Small intestine (tissue), 7 donors: ENCODE data around the gene CA11. TPM values are rescaled to one million over a fixed set of nuclear protein-coding genes. Genes with fewer than 3 reads are reported as not detected.

Source experiments
- DNase-seq, 2 donors: peaks; one replicate each; pipeline versions ENCODE4 v3.0.0 to v3.0.0-alpha.2; 2013
- FAIRE-seq: peaks from 2 replicates; lab custom pipeline; 2012; peaks lifted over from hg19 to GRCh38; lab: Jason Lieb, UNC
- H3K27ac ChIP-seq, 3 donors: one replicate each; pipeline ENCODE4 v1.5.1; 2013; ENCODE audit warnings: low read length in 2 of 3, mild to moderate bottlenecking in 2 of 3, control low read depth in 1 of 3, inconsistent platforms in 1 of 3, low read depth in 1 of 3, moderate library complexity in 1 of 3
- H3K27me3 ChIP-seq, 3 donors: one replicate each; pipeline ENCODE4 v1.6.1; 2013; ENCODE audit warnings: low read length in 3 of 3, inconsistent platforms in 1 of 3; ENCODE audit not compliant: control insufficient read depth in 3 of 3, insufficient read depth in 3 of 3
- H3K36me3 ChIP-seq, 3 donors: one replicate each; pipeline ENCODE4 v1.6.1; 2013; ENCODE audit warnings: low read length in 3 of 3, inconsistent platforms in 1 of 3, low read depth in 1 of 3, mild to moderate bottlenecking in 1 of 3, moderate library complexity in 1 of 3; ENCODE audit not compliant: control insufficient read depth in 3 of 3, insufficient read depth in 2 of 3
- H3K4me1 ChIP-seq, 3 donors: one replicate each; pipeline ENCODE4 v1.6.1; 2013; ENCODE audit warnings: low read length in 2 of 3, inconsistent platforms in 1 of 3, low read depth in 1 of 3, mild to moderate bottlenecking in 1 of 3, moderate library complexity in 1 of 3; ENCODE audit not compliant: control insufficient read depth in 3 of 3, insufficient read depth in 2 of 3
- H3K4me3 ChIP-seq, 3 donors: one replicate each; pipeline ENCODE4 v1.5.1; 2013; ENCODE audit warnings: low read length in 3 of 3, control low read depth in 1 of 3, inconsistent platforms in 1 of 3, low read depth in 1 of 3, mild to moderate bottlenecking in 1 of 3, moderate library complexity in 1 of 3
- H3K9me3 ChIP-seq, 2 donors: one replicate each; pipeline ENCODE4 v1.6.1; 2013; ENCODE audit warnings: low read depth in 1 of 2, low read length in 1 of 2; ENCODE audit not compliant: control insufficient read depth in 2 of 2, insufficient read depth in 1 of 2
- WGBS, 3 donors: extraction: QIAGEN DNeasy Blood & Tissue Kit; methylation state at CpG; one replicate each; pipeline ENCODE4 v1.1.7; 2013; 5-methylcytosine and 5-hydroxymethylcytosine counted together
- polyA plus RNA-seq, 4 donors: library from polyadenylated mRNA; stranded (reverse) in 3 of 4; unstranded in 1 of 4; fragments of 200-250 nt in 3 of 4; fragments of 120-200 nt in 1 of 4; gene quantifications; one replicate each; pipeline versions ENCODE4 v1.2.1 to v1.2.3, GENCODE V29; 2013
- donor health status: healthy with polysubstance abuse.
- donor health status: control.
- donor health status: control.
- donor health status: Bipolar disorder and iron deficiency.
- donor health status: healthy.

The CA11 gene
- polyA plus RNA-seq, 4 donors: 3.8 to 21.2 (median 6.5) TPM

GRCh38 chr19:48654299-48655059 is 8.5 kb upstream of the CA11 start:
- Histone ChIP-seq H3K4me1 (peaks cover 0 to 5% (median 0%) of the 10 kb centered on the region in 3 donors), H3K27ac (no peak overlapping the region), H3K27me3 (no peaks in the 10 kb centered on the region), H3K9me3 (no peaks in the 10 kb centered on the region), H3K4me3 (no peak overlapping the region), H3K36me3 (no peaks in the 10 kb centered on the region)
- no peak for DNase-seq
- WGBS, 3 donors: 39 to 41% (median 41%) methylated on average over 11 of the region's 11 CpGs
- FAIRE-seq: no peak

GRCh38 chr19:48651683-48652048 is 5.7 kb upstream of the CA11 start:
- 65 to 86% (median 77%) methylated on average over 5 of the region's 5 CpGs for WGBS, 3 donors
- H3K27ac ChIP-seq: no peak overlapping the region
- peaks cover 0 to 5% (median 0%) of the 10 kb centered on the region in 3 donors for H3K4me1 ChIP-seq
- no peak for DNase-seq
- H3K9me3 ChIP-seq: no peaks in the 10 kb centered on the region
- H3K4me3 ChIP-seq: no peak overlapping the region
- H3K27me3 ChIP-seq: no peaks in the 10 kb centered on the region
- H3K36me3 ChIP-seq: no peaks in the 10 kb centered on the region
- no peak for FAIRE-seq

GRCh38 chr19:48650974-48651682 is 5.1 kb upstream of the CA11 start:
- FAIRE-seq: no peak
- DNase-seq: no peak
- H3K27me3 ChIP-seq: no peaks in the 10 kb centered on the region
- H3K4me1 ChIP-seq: peaks cover 0 to 8% (median 0%) of the 10 kb centered on the region in 3 donors
- no peak overlapping the region for H3K27ac ChIP-seq
- WGBS, 3 donors: 82 to 87% (median 83%) methylated on average over 12 of the region's 12 CpGs
- H3K9me3 ChIP-seq: no peaks in the 10 kb centered on the region
- no peak overlapping the region for H3K4me3 ChIP-seq
- H3K36me3 ChIP-seq: no peaks in the 10 kb centered on the region

- Histone ChIP-seq H3K4me3 (no peak overlapping the region), H3K4me1 (peaks cover 0 to 16% (median 0%) of the 10 kb centered on the region in 3 donors), H3K36me3 (no peaks in the 10 kb centered on the region), H3K9me3 (no peaks in the 10 kb centered on the region), H3K27ac (no peak overlapping the region), H3K27me3 (peaks cover 0 to 3% (median 0%) of the 10 kb centered on the region in 3 donors)
- DNase-seq (no peak), FAIRE-seq (no peak)
- 75 to 89% (median 79%) methylated on average over 2 of the region's 2 CpGs for WGBS, 3 donors
These were observed 2.1 kb upstream of the CA11 start for GRCh38 chr19:48648134-48648533.

- no peak for FAIRE-seq
- DNase-seq: no peak
These were observed 782 bp upstream of the CA11 start for GRCh38 chr19:48646722-48647216.

GRCh38 chr19:48645620-48646000 is 377 bp downstream of the CA11 start:
- FAIRE-seq (no peak), DNase-seq (peak in 1 of 2 donors; percentile 43)
- Histone ChIP-seq H3K27ac (peak overlapping the region; percentile 34 to 76 (median 67)), H3K9me3 (no peaks in the 10 kb centered on the region), H3K36me3 (no peaks in the 10 kb centered on the region), H3K4me3 (peak overlapping the region in 2 of 3 donors; percentile 50 to 54), H3K27me3 (peaks cover 0 to 3% (median 0%) of the 10 kb centered on the region in 3 donors), H3K4me1 (peaks cover 0 to 16% (median 0%) of the 10 kb centered on the region in 3 donors)
- WGBS, 3 donors: 1 to 5% (median 4%) methylated on average over 5 to 6 of the region's 6 CpGs

More at GRCh38 chr19:48646722-48647216, 782 bp upstream of the CA11 start:
- Histone ChIP-seq H3K27me3 (peaks cover 0 to 3% (median 0%) of the 10 kb centered on the region in 3 donors), H3K4me3 (peak overlapping the region in 1 of 3 donors; percentile 50), H3K9me3 (no peaks in the 10 kb centered on the region), H3K27ac (no peak overlapping the region), H3K4me1 (peaks cover 0 to 16% (median 0%) of the 10 kb centered on the region in 3 donors), H3K36me3 (no peaks in the 10 kb centered on the region)
- WGBS, 3 donors: 10 to 30% (median 26%) methylated on average over 3 to 9 of the region's 10 CpGs

GRCh38 chr19:48644839-48645619 is 958 bp downstream of the CA11 start:
- DNase-seq: peak; percentile 77 to 83
- H3K27me3 ChIP-seq: peaks cover 0 to 3% (median 0%) of the 10 kb centered on the region in 3 donors
- 2 to 3% (median 3%) methylated on average over 25 of the region's 25 CpGs for WGBS, 3 donors
- H3K4me1 ChIP-seq: peaks cover 0 to 16% (median 0%) of the 10 kb centered on the region in 3 donors
- H3K36me3 ChIP-seq: no peaks in the 10 kb centered on the region
- H3K4me3 ChIP-seq: peak overlapping the region; percentile 17 to 54 (median 50)
- FAIRE-seq: no peak
- H3K9me3 ChIP-seq: no peaks in the 10 kb centered on the region
- peak overlapping the region; percentile 34 to 76 (median 67) for H3K27ac ChIP-seq

GRCh38 chr19:48644355-48644754 is 1.6 kb downstream of the CA11 start:
- no peaks in the 10 kb centered on the region for H3K36me3 ChIP-seq
- no peak overlapping the region for H3K4me3 ChIP-seq
- H3K27me3 ChIP-seq: peaks cover 0 to 8% (median 0%) of the 10 kb centered on the region in 3 donors
- 69 to 77% (median 73%) methylated on average over 4 of the region's 4 CpGs for WGBS, 3 donors
- DNase-seq: no peak
- H3K9me3 ChIP-seq: no peaks in the 10 kb centered on the region
- peaks cover 0 to 16% (median 0%) of the 10 kb centered on the region in 3 donors for H3K4me1 ChIP-seq
- H3K27ac ChIP-seq: no peak overlapping the region
- FAIRE-seq: no peak
